GM12872 (cell line): Measurements from ENCODE around the gene CELF2.

ENCODE experiments used
- TF ChIP-seq, protein P1 (sequence below): IDR thresholded peaks from 3 replicates; pipeline ENCODE4 v1.5.1; 2011; ENCODE audit warnings: low read depth, mild to moderate bottlenecking, low read length, moderate library complexity; ENCODE audit not compliant: insufficient read depth

The CELF2 gene

DNA sequence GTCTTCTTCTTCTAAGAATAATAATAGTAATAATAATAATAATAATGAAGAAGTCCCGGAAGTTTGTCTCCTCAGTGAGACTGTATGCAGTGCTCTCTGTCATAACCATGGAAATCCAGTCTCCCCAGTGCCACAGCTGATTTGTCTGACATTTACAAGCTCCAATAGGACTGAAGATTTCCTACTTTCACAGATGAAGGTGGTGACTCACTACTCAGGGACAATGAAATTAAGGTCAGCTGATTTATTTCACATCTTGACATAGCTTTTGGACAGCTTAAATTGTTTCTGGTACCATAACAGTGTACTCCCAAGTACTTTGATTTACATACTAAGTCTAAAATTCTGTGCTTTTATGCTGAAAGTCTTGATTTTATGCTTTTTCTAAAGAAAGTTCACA lies 6.9 kb downstream of the CELF2 start:
- TF ChIP-seq, protein P1, sequence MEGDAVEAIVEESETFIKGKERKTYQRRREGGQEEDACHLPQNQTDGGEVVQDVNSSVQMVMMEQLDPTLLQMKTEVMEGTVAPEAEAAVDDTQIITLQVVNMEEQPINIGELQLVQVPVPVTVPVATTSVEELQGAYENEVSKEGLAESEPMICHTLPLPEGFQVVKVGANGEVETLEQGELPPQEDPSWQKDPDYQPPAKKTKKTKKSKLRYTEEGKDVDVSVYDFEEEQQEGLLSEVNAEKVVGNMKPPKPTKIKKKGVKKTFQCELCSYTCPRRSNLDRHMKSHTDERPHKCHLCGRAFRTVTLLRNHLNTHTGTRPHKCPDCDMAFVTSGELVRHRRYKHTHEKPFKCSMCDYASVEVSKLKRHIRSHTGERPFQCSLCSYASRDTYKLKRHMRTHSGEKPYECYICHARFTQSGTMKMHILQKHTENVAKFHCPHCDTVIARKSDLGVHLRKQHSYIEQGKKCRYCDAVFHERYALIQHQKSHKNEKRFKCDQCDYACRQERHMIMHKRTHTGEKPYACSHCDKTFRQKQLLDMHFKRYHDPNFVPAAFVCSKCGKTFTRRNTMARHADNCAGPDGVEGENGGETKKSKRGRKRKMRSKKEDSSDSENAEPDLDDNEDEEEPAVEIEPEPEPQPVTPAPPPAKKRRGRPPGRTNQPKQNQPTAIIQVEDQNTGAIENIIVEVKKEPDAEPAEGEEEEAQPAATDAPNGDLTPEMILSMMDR = no peak

DNA sequence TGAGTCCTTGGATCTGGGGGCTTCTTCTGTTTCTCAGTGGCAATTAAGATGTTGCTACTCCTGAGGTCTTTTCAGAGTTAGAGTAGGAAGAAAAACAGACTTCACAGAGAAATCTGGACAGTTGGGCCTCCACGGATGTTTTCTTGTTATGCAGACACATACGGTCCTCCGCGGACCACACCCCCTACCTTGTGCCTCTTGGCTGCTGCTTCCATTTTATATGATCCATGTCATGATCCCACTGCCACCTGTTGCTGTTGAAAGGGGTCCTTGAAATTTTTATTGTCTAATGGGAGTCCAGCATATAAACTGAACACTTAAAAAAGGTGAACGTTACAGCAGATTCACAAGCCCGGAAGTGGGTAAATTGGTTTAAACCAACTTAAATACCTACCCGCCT lies 8.3 kb downstream of the CELF2 start:
- TF ChIP-seq, protein P1 = no peak

DNA sequence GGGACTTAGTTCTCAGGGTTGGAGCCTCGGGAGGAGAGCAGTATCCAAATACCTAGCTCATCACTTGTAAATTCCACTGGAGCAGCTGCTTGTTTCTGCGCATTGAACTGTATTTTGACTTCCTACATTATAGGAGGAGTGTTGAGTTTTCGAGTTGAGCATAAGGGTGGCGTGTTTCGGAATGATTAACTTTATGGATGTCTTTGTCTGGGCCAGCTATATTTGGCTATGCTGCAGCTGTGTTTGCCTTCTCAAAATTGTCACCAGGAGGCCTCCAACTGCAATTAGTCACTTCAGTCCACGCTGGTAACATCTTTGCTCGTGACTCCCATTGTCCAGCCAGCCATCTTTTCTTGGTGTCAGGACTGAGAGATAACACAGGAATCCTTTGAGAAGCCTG lies 9.1 kb downstream of the CELF2 start:
- TF ChIP-seq, protein P1 = no peak

DNA sequence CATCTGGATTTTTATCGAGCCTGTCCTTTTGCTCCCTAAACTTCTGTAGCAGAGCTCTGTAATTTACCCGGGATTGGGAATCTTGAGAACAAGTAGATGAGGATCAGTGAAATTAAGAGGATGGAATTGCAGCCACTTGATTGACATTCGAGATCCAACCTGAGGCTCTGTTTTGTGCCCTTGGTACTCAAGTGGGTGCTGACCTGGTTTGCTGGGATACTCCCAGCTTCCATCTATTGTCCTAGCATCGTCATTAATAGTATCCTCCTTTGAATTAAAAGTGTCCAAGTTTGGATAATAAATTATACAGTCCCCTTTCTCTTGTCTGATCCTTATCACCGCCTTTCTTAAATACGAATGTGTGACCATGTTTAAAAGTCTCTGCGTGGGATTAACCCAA lies 17.1 kb downstream of the CELF2 start:
- TF ChIP-seq, protein P1 = no peak

DNA sequence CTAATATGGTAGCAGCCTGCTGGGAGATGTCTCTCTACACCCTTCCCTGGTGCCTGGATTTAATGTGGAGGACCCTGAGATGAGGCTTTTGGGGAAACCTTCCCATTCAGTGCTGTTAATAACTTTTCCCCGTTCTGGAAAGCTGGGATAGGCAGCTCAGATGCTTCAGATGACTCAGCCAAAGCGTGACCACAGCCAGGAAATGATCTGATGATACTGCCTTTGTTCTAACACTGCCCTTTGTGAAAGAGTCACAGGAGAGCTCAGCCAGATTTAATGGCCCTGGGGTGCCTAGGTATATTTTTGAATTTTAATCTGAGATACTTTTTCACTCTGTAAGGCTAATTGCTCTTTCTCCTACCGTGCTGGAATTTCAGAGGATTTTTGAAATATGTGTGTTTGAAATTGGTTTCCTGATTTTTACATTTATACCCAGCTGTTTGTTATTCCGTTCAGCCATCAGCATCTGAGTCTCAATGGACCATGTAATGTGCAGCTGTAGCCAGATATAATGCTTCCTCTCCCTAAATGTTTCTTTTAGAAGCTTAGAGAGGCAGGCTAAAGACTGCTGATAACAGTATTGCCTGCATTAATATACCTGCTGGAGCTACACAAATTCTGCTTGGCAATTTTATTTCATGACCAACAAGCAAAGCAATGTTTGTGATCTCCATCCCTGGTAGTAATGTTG lies 17.8 kb downstream of the CELF2 start:
- TF ChIP-seq, protein P1 = no peak

DNA sequence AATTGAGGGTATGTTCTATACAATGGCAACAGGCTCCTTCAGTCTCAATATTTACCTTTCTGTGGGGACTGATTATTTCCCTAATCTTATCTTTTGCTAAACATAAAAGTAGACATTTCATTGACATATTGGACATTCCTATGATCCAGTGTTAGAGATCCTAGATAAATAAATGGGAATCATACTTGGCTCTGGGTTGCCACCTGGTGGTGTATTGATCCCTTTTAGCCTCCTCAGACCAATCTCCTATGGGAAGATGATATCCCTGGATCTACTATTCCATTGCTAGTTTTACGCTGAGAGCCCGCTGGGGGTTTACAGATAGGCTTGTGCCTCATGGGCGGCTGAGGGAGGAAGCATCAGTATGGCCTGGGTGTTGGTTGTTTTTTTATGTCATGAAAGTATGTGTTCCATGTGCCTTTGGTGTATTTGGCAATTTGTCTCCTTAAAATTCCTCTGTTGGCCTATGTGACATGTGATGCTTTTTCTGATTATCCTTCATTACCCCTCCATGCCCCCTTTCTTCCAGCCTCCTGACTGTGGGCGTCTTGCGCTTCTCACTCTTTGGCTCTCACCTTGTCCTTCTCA lies 18.8 kb downstream of the CELF2 start:
- TF ChIP-seq, protein P1 = peak; percentile 39; the same call in 2 of the 3 replicates

DNA sequence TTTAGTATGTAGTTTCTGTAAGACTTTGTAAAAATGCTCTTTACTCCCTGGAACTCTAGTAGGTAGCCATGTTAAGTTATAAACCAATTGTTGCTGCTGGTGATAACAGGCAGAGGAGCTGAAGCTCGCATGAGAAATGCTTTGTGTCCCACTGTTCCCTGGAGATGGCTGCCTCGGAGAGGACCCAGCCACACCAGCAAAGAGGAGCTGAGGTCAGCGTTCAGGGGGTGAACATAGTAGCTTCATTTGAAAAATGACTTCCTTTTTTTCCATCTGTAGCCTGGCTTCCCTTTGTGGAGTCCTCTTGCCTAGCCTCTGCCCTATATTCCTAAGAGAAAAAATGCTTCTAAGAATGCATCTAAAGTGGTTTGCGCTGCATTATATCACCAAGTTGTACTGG lies 20.3 kb downstream of the CELF2 start:
- TF ChIP-seq, protein P1 = no peak
